HEK293 (cell line): ENCODE results near the gene GLG1.

Experiments used
- CTCF ChIA-PET: fragments of 350-600 bp; formaldehyde crosslinking; extraction: SDS; loops from one replicate; lab custom pipeline; 2021; ENCODE audit warnings: antibody characterized with exemption; lab: Yijun Ruan, JAX
- POLR2A ChIA-PET: fragments of 300-600 bp; formaldehyde crosslinking; extraction: SDS; loops from one replicate; lab custom pipeline; 2020; ENCODE audit warnings: antibody characterized with exemption, inconsistent platforms; lab: Yijun Ruan, JAX
- H3K27ac ChIP-seq: fragments of 200-500 bp; sonication (Bioruptor generic); 2 replicates; pipeline ENCODE4 v1.5.1; 2014; ENCODE audit warnings: low read depth, low read length, control low read depth, inconsistent platforms; ENCODE audit errors: extremely low read depth
- H3K36me3 ChIP-seq, 2 experiments: fragments of 200-500 bp in 1 of 2; sonication (Bioruptor generic) in 1 of 2; 1 replicate in 1 of 2; 2 replicates in 1 of 2; pipeline ENCODE4 v1.5.1; 2014 to 2017; ENCODE audit warnings: inconsistent platforms in 2 of 2, low read length in 2 of 2; ENCODE audit not compliant: control insufficient read depth in 2 of 2, insufficient read depth in 1 of 2
- H3K4me1 ChIP-seq: fragments of 200-500 bp; sonication (Bioruptor generic); 2 replicates; pipeline ENCODE4 v1.5.1; 2014; ENCODE audit warnings: mild to moderate bottlenecking, low read length, inconsistent platforms; ENCODE audit not compliant: control insufficient read depth, insufficient read depth
- H3K4me3 ChIP-seq: 2 replicates; pipeline ENCODE4 v1.5.1; 2011; ENCODE audit warnings: low read depth, mild to moderate bottlenecking, control low read depth, low read length, moderate library complexity
- H3K9me3 ChIP-seq: fragments of 200-500 bp; sonication (Bioruptor generic); 2 replicates; pipeline ENCODE4 v1.5.1; 2014; ENCODE audit warnings: low read depth, low read length, inconsistent platforms; ENCODE audit not compliant: control insufficient read depth, insufficient read depth
- HOXA7 ChIP-seq: sonication (generic); formaldehyde crosslinking; IDR thresholded peaks from 2 replicates; pipeline ENCODE4 v1.8.1; 2022; ENCODE audit warnings: missing genetic modification reagents, borderline replicate concordance
- HOXC10 ChIP-seq: sonication (generic); formaldehyde crosslinking; IDR thresholded peaks from 2 replicates; pipeline ENCODE4 v1.8.1; 2023; ENCODE audit warnings: mild to moderate bottlenecking, missing genetic modification reagents
- KLF1 ChIP-seq: fragments of 450-650 bp; formaldehyde crosslinking; IDR thresholded peaks from 2 replicates; pipeline ENCODE4 v1.5.1; 2016; ENCODE audit warnings: missing biosample characterization, missing genetic modification characterization
- MYNN ChIP-seq: fragments of 450-650 bp; formaldehyde crosslinking; IDR thresholded peaks from 2 replicates; pipeline ENCODE4 v1.5.1; 2016; ENCODE audit warnings: missing biosample characterization, missing genetic modification characterization, borderline replicate concordance
- ZBTB8A ChIP-seq: fragments of 450-650 bp; formaldehyde crosslinking; IDR thresholded peaks from 2 replicates; pipeline ENCODE4 v1.5.1; 2016; ENCODE audit warnings: missing biosample characterization, missing genetic modification characterization
- ZFP37 ChIP-seq: fragments of 450-650 bp; formaldehyde crosslinking; IDR thresholded peaks from 2 replicates; pipeline ENCODE4 v1.5.1; 2016; ENCODE audit warnings: missing biosample characterization, missing genetic modification characterization
- ZNF132 ChIP-seq: fragments of 450-650 bp; formaldehyde crosslinking; IDR thresholded peaks from 2 replicates; pipeline ENCODE4 v1.5.1; 2017; ENCODE audit warnings: missing biosample characterization, missing genetic modification characterization, borderline replicate concordance
- ZNF19 ChIP-seq: fragments of 450-650 bp; formaldehyde crosslinking; IDR thresholded peaks from 2 replicates; pipeline ENCODE4; 2016; ENCODE audit warnings: missing biosample characterization, missing genetic modification characterization, low read depth
- ZNF202 ChIP-seq: fragments of 450-650 bp; formaldehyde crosslinking; IDR thresholded peaks from 2 replicates; pipeline ENCODE4 v1.5.1; 2016; ENCODE audit warnings: missing biosample characterization, missing genetic modification characterization, borderline replicate concordance
- ZNF221 ChIP-seq: fragments of 450-650 bp; formaldehyde crosslinking; IDR thresholded peaks from 2 replicates; pipeline ENCODE4 v1.5.1; 2017; ENCODE audit warnings: missing biosample characterization, missing genetic modification characterization, borderline replicate concordance
- ZNF248 ChIP-seq: fragments of 450-650 bp; formaldehyde crosslinking; IDR thresholded peaks from 2 replicates; pipeline ENCODE4 v1.5.1; 2017; ENCODE audit warnings: missing biosample characterization, missing genetic modification characterization
- ZNF335 ChIP-seq: fragments of 450-650 bp; formaldehyde crosslinking; conservative IDR thresholded peaks from 2 replicates; pipeline ENCODE4 v1.5.1; 2016; ENCODE audit warnings: missing biosample characterization, missing genetic modification characterization
- ZNF37A ChIP-seq: fragments of 450-650 bp; IDR thresholded peaks from 2 replicates; pipeline ENCODE4 v1.5.1; 2018; ENCODE audit warnings: missing biosample characterization, missing genetic modification characterization
- ZNF473 ChIP-seq: fragments of 450-650 bp; formaldehyde crosslinking; IDR thresholded peaks from 2 replicates; pipeline ENCODE4 v1.5.1; 2017; ENCODE audit warnings: missing biosample characterization, missing genetic modification characterization
- ZNF529 ChIP-seq: fragments of 450-650 bp; formaldehyde crosslinking; IDR thresholded peaks from 2 replicates; pipeline ENCODE4 v1.5.1; 2017; ENCODE audit warnings: missing genetic modification characterization, missing biosample characterization; ENCODE audit not compliant: insufficient replicate concordance
- ZNF558 ChIP-seq: fragments of 450-650 bp; formaldehyde crosslinking; IDR thresholded peaks from 2 replicates; pipeline ENCODE4 v1.5.1; 2016; ENCODE audit warnings: missing biosample characterization, missing genetic modification characterization
- ZNF560 ChIP-seq: fragments of 450-650 bp; formaldehyde crosslinking; IDR thresholded peaks from 2 replicates; pipeline ENCODE4 v1.5.1; 2017; ENCODE audit warnings: missing biosample characterization, missing genetic modification characterization, borderline replicate concordance
- ZNF596 ChIP-seq: fragments of 450-650 bp; IDR thresholded peaks from 2 replicates; pipeline ENCODE4 v1.5.0; 2018; ENCODE audit warnings: missing biosample characterization, mild to moderate bottlenecking, missing genetic modification characterization, moderate library complexity
- ZNF768 ChIP-seq: fragments of 450-650 bp; formaldehyde crosslinking; IDR thresholded peaks from 2 replicates; pipeline ENCODE4 v1.5.1; 2018; ENCODE audit warnings: missing biosample characterization, mild to moderate bottlenecking, missing genetic modification characterization
- ZNF776 ChIP-seq: fragments of 450-650 bp; formaldehyde crosslinking; IDR thresholded peaks from 2 replicates; pipeline ENCODE4 v1.5.0; 2017; ENCODE audit warnings: missing biosample characterization, missing genetic modification characterization, borderline replicate concordance
- ZNF837 ChIP-seq: fragments of 450-650 bp; formaldehyde crosslinking; IDR thresholded peaks from 2 replicates; pipeline ENCODE4 v1.5.1; 2016; ENCODE audit warnings: missing biosample characterization, missing genetic modification characterization
- ZNF843 ChIP-seq: fragments of 450-650 bp; formaldehyde crosslinking; IDR thresholded peaks from 2 replicates; pipeline ENCODE4 v1.5.1; 2016; ENCODE audit warnings: missing biosample characterization, missing genetic modification characterization
- ZSCAN23 ChIP-seq: fragments of 450-650 bp; formaldehyde crosslinking; IDR thresholded peaks from 2 replicates; pipeline ENCODE4 v1.5.1; 2016; ENCODE audit warnings: missing biosample characterization, missing genetic modification characterization
- TF ChIP-seq, protein P1 (sequence below): fragments of 450-650 bp; formaldehyde crosslinking; optimal IDR thresholded peaks from 2 replicates; pipeline ENCODE3; 2016; ENCODE audit warnings: missing biosample characterization, mild to moderate bottlenecking, missing genetic modification characterization
- TF ChIP-seq, protein P2 (sequence below): fragments of 450-650 bp; formaldehyde crosslinking; IDR thresholded peaks from 2 replicates; pipeline ENCODE4 v1.5.1; 2016; ENCODE audit warnings: missing biosample characterization, missing genetic modification characterization
- TF ChIP-seq, protein P3 (sequence below): fragments of 450-650 bp; formaldehyde crosslinking; IDR thresholded peaks from 2 replicates; pipeline ENCODE4 v1.5.1; 2016; ENCODE audit warnings: missing biosample characterization, missing genetic modification characterization, low read depth
- TF ChIP-seq, protein P4 (sequence below): fragments of 450-650 bp; formaldehyde crosslinking; IDR thresholded peaks from 2 replicates; pipeline ENCODE4 v1.5.1; 2016; ENCODE audit warnings: missing biosample characterization, missing genetic modification characterization
- TF ChIP-seq, protein P5 (sequence below): fragments of 450-650 bp; formaldehyde crosslinking; IDR thresholded peaks from 2 replicates; pipeline ENCODE4 v1.5.1; 2016; ENCODE audit warnings: missing biosample characterization, missing genetic modification characterization

GLG1 gene

DNA sequence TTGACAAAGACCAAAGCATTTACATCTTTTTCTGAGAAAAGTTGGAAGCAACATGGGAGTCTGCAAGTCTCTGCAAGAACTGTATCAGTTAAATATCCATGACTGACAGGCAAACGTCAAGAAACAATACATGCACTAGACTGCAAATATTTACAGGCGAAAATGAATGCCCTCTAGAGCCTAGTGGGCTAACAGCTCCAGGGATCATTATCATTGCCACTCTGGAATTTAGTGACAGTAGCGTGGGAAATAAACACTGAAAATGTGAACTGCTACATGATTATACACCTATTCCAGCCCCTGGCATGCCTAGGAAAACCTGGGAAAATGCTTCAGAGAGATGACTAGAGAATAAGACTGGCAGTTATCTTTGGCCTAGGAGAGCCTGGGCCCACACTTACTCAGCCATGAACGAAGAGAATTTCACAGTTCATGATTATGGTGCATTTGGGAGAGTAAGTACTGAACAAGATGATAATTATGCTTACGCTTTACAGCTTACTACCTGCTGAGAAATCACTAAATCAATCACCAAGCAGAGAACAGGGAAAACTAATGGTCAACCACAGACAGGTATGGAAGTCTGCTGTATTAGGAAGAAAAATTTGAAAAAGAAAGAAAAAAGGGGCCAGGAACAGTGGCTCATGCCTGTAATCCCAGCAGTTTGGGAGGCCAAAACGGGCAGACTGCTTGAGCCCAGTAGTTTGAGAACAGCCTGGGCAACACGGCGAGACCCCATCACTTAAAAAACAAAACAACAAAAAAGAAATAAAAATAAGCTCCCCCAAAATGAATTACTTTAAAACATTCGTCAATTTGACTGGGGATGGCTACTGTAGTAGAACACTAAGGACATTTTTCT is 119.0 kb downstream of the GLG1 start:
- Histone ChIP-seq H3K36me3 (peaks cover 11 to 47% of the 10 kb centered on the region in 2 experiments), H3K27ac (0 out of 2 replicates have a peak overlapping the region, but pooled peaks have one; percentile 1), H3K9me3 (no peaks in the 10 kb centered on the region), H3K4me1 (peaks cover 12% of the 10 kb centered on the region; the same call in 1 of the 2 replicates), H3K4me3 (no peak overlapping the region)
- POLR2A ChIA-PET = no interaction called here
- CTCF ChIA-PET = no interaction called here
- no peak for TF ChIP-seq ZNF473 (tag by site-specific recombination)
- no peak for TF ChIP-seq ZNF768
- peak; percentile 46; the same call in 1 of the 2 replicates for TF ChIP-seq ZBTB8A (tag by site-specific recombination)
- no peak for TF ChIP-seq ZNF560 (tag by site-specific recombination)
- TF ChIP-seq, protein P1, sequence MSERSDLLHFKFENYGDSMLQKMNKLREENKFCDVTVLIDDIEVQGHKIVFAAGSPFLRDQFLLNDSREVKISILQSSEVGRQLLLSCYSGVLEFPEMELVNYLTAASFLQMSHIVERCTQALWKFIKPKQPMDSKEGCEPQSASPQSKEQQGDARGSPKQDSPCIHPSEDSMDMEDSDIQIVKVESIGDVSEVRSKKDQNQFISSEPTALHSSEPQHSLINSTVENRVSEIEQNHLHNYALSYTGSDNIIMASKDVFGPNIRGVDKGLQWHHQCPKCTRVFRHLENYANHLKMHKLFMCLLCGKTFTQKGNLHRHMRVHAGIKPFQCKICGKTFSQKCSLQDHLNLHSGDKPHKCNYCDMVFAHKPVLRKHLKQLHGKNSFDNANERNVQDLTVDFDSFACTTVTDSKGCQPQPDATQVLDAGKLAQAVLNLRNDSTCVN = no peak
- TF ChIP-seq ZNF132 (tag by site-specific recombination) = no peak
- no peak for TF ChIP-seq HOXC10 (CRISPR knock-in tag)
- TF ChIP-seq, protein P2, sequence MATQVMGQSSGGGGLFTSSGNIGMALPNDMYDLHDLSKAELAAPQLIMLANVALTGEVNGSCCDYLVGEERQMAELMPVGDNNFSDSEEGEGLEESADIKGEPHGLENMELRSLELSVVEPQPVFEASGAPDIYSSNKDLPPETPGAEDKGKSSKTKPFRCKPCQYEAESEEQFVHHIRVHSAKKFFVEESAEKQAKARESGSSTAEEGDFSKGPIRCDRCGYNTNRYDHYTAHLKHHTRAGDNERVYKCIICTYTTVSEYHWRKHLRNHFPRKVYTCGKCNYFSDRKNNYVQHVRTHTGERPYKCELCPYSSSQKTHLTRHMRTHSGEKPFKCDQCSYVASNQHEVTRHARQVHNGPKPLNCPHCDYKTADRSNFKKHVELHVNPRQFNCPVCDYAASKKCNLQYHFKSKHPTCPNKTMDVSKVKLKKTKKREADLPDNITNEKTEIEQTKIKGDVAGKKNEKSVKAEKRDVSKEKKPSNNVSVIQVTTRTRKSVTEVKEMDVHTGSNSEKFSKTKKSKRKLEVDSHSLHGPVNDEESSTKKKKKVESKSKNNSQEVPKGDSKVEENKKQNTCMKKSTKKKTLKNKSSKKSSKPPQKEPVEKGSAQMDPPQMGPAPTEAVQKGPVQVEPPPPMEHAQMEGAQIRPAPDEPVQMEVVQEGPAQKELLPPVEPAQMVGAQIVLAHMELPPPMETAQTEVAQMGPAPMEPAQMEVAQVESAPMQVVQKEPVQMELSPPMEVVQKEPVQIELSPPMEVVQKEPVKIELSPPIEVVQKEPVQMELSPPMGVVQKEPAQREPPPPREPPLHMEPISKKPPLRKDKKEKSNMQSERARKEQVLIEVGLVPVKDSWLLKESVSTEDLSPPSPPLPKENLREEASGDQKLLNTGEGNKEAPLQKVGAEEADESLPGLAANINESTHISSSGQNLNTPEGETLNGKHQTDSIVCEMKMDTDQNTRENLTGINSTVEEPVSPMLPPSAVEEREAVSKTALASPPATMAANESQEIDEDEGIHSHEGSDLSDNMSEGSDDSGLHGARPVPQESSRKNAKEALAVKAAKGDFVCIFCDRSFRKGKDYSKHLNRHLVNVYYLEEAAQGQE = no peak
- no peak for TF ChIP-seq ZNF202
- no peak for TF ChIP-seq ZNF37A (tag by site-specific recombination)
- TF ChIP-seq ZFP37 = no peak
- no peak for TF ChIP-seq MYNN (tag by site-specific recombination)
- TF ChIP-seq, protein P3, sequence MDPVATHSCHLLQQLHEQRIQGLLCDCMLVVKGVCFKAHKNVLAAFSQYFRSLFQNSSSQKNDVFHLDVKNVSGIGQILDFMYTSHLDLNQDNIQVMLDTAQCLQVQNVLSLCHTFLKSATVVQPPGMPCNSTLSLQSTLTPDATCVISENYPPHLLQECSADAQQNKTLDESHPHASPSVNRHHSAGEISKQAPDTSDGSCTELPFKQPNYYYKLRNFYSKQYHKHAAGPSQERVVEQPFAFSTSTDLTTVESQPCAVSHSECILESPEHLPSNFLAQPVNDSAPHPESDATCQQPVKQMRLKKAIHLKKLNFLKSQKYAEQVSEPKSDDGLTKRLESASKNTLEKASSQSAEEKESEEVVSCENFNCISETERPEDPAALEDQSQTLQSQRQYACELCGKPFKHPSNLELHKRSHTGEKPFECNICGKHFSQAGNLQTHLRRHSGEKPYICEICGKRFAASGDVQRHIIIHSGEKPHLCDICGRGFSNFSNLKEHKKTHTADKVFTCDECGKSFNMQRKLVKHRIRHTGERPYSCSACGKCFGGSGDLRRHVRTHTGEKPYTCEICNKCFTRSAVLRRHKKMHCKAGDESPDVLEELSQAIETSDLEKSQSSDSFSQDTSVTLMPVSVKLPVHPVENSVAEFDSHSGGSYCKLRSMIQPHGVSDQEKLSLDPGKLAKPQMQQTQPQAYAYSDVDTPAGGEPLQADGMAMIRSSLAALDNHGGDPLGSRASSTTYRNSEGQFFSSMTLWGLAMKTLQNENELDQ (tag by site-specific recombination) = no peak
- TF ChIP-seq ZNF248 (tag by site-specific recombination) = no peak
- no peak for TF ChIP-seq HOXA7 (CRISPR knock-in tag)
- no peak for TF ChIP-seq ZSCAN23 (tag by site-specific recombination)
- TF ChIP-seq ZNF558 = no peak
- TF ChIP-seq, protein P4, sequence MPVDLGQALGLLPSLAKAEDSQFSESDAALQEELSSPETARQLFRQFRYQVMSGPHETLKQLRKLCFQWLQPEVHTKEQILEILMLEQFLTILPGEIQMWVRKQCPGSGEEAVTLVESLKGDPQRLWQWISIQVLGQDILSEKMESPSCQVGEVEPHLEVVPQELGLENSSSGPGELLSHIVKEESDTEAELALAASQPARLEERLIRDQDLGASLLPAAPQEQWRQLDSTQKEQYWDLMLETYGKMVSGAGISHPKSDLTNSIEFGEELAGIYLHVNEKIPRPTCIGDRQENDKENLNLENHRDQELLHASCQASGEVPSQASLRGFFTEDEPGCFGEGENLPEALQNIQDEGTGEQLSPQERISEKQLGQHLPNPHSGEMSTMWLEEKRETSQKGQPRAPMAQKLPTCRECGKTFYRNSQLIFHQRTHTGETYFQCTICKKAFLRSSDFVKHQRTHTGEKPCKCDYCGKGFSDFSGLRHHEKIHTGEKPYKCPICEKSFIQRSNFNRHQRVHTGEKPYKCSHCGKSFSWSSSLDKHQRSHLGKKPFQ (tag by site-specific recombination) = 0 out of 2 replicates have a peak, but pooled peaks have one; percentile 19
- TF ChIP-seq ZNF221 (tag by site-specific recombination) = no peak
- no peak for TF ChIP-seq KLF1 (tag by site-specific recombination)
- TF ChIP-seq ZNF776 (tag by site-specific recombination) = no peak
- no peak for TF ChIP-seq ZNF529 (tag by site-specific recombination)
- TF ChIP-seq ZNF837 (tag by site-specific recombination) = no peak
- TF ChIP-seq ZNF335 = no peak
- TF ChIP-seq ZNF19 = no peak
- peak; percentile 21; the same call in 1 of the 2 replicates for TF ChIP-seq ZNF596 (tag by site-specific recombination)
- TF ChIP-seq ZNF843 = peak; percentile 78
- TF ChIP-seq, protein P5, sequence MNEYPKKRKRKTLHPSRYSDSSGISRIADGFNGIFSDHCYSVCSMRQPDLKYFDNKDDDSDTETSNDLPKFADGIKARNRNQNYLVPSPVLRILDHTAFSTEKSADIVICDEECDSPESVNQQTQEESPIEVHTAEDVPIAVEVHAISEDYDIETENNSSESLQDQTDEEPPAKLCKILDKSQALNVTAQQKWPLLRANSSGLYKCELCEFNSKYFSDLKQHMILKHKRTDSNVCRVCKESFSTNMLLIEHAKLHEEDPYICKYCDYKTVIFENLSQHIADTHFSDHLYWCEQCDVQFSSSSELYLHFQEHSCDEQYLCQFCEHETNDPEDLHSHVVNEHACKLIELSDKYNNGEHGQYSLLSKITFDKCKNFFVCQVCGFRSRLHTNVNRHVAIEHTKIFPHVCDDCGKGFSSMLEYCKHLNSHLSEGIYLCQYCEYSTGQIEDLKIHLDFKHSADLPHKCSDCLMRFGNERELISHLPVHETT (tag by site-specific recombination) = no peak
